Kidney (tissue), 14 donors: ENCODE measurements around the gene ARHGAP26. TPM values are rescaled to one million over a fixed set of nuclear protein-coding genes. Genes with fewer than 3 reads are reported as not detected.

Experiments
- DNase-seq, 5 donors: peaks; one replicate each; pipeline ENCODE4 v3.0.0-alpha.2; 2013 to 2020
- FAIRE-seq: peaks from 2 replicates; lab custom pipeline; 2012; peaks lifted over from hg19 to GRCh38; lab: Jason Lieb, UNC
- H3K27ac ChIP-seq, 2 donors: one replicate each; pipeline ENCODE4 v1.7.0; 2013; ENCODE audit warnings: low read depth in 2 of 2, low read length in 2 of 2, inconsistent platforms in 1 of 2
- H3K27me3 ChIP-seq: one replicate; pipeline ENCODE4 v1.7.1; 2013; ENCODE audit warnings: low read length, inconsistent platforms; ENCODE audit not compliant: control insufficient read depth, insufficient read depth
- H3K36me3 ChIP-seq, 3 donors: one replicate each; pipeline versions ENCODE4 v1.7.0 to v1.7.1; 2013; ENCODE audit warnings: low read length in 3 of 3, control low read depth in 1 of 3, inconsistent platforms in 1 of 3; ENCODE audit not compliant: insufficient read depth in 3 of 3, control insufficient read depth in 2 of 3
- H3K4me1 ChIP-seq, 3 donors: one replicate each; pipeline versions ENCODE4 v1.7.0 to v1.7.1; 2013; ENCODE audit warnings: low read length in 3 of 3, inconsistent platforms in 1 of 3, low read depth in 1 of 3; ENCODE audit not compliant: control insufficient read depth in 2 of 3, insufficient read depth in 2 of 3
- H3K4me3 ChIP-seq, 3 donors: one replicate each; pipeline versions ENCODE4 v1.7.0 to v1.8.1; 2013; ENCODE audit warnings: low read length in 3 of 3, control low read depth in 1 of 3, inconsistent platforms in 1 of 3
- H3K9ac ChIP-seq, 3 donors: one replicate each; pipeline versions ENCODE4 v1.7.0 to v1.7.1; 2013; ENCODE audit warnings: low read length in 3 of 3, control low read depth in 1 of 3, inconsistent platforms in 1 of 3
- H3K9me3 ChIP-seq, 3 donors: one replicate each; pipeline versions ENCODE4 v1.7.0 to v1.7.1; 2013; ENCODE audit warnings: low read length in 3 of 3, control low read depth in 1 of 3, inconsistent platforms in 1 of 3; ENCODE audit not compliant: control insufficient read depth in 2 of 3, insufficient read depth in 1 of 3
- CTCF ChIP-seq: IDR thresholded peaks from 3 replicates; pipeline ENCODE4 v1.5.1; 2012; ENCODE audit warnings: mild to moderate bottlenecking, moderate library complexity, borderline replicate concordance; ENCODE audit not compliant: insufficient read depth; ENCODE audit errors: extremely low read depth
- intact Hi-C: fragments of 100-400 bp; cut with DNase I; formaldehyde crosslinking; loops from one replicate; pipeline ENCODE4 v1.11.1; 2022
- polyA plus RNA-seq: library from polyadenylated mRNA; stranded (reverse); fragments of 350-450 nt; fragmentation: Illumina TruSeq; extraction: RNeasy Lipid Tissue Mini Kit (QIAGEN cat#74804); gene quantifications from one replicate; pipeline ENCODE4 v1.2.3, GENCODE V29; 2014; ENCODE audit warnings: low read depth, low replicate concordance; ENCODE audit not compliant: insufficient read depth
- total RNA-seq: library from RNA; stranded (reverse); fragmentation: NEBNext Ultra II Directional; extraction: Animal tissue kit (Norgen Biotek cat#: 25700); gene quantifications from one replicate; pipeline ENCODE4 v1.2.1, GENCODE V29; 2021
- donor health status: control.
- donor health status: control.
- donor health status: control.
- donor health status: control.
- donor health status: control.
- donor health status: DM: yes; HTN: yes; CAD: no.
- donor health status: Normal renal cell carcinoma (clear cell type).

ARHGAP26 gene
- total and polyA plus RNA-seq, 2 donors from 2014 or later, result 2.5 to 85.7 TPM

GRCh38 chr5:143139585-143139984, 369.4 kb downstream of the ARHGAP26 start:
- TF ChIP-seq CTCF, result no peak
- FAIRE-seq, result no peak
- DNase-seq, result no peak
- Histone ChIP-seq H3K4me1 (peaks cover 0 to 17% (median 0%) of the 10 kb centered on the region in 3 donors), H3K9me3 (no peaks in the 10 kb centered on the region), H3K4me3 (no peak overlapping the region), H3K27ac (no peak overlapping the region), H3K9ac (no peak overlapping the region), H3K36me3 (no peaks in the 10 kb centered on the region), H3K27me3 (no peaks in the 10 kb centered on the region)
- intact Hi-C loops, result no loop called here

GRCh38 chr5:143140492-143141203, 370.5 kb downstream of the ARHGAP26 start:
- H3K36me3 ChIP-seq, result no peaks in the 10 kb centered on the region
- intact Hi-C loops, result no loop called here
- H3K4me1 ChIP-seq, result peaks cover 0 to 17% (median 0%) of the 10 kb centered on the region in 3 donors
- no peaks in the 10 kb centered on the region for H3K9me3 ChIP-seq
- no peak overlapping the region for H3K27ac ChIP-seq
- H3K27me3 ChIP-seq, result no peaks in the 10 kb centered on the region
- no peak overlapping the region for H3K4me3 ChIP-seq
- TF ChIP-seq CTCF, result no peak
- H3K9ac ChIP-seq, result no peak overlapping the region
- DNase-seq (no peak), FAIRE-seq (no peak)

- no peak for DNase-seq
- Histone ChIP-seq H3K9ac (no peak overlapping the region), H3K27me3 (no peaks in the 10 kb centered on the region), H3K36me3 (no peaks in the 10 kb centered on the region), H3K4me3 (no peak overlapping the region), H3K27ac (no peak overlapping the region), H3K4me1 (peaks cover 0 to 22% (median 0%) of the 10 kb centered on the region in 3 donors), H3K9me3 (no peaks in the 10 kb centered on the region)
- TF ChIP-seq CTCF, result no peak
- intact Hi-C loops, result no loop called here
- no peak for FAIRE-seq
Measured at GRCh38 chr5:143141652-143142051, 371.5 kb downstream of the ARHGAP26 start.
